ENCODE data around the gene SP8. TPM values are rescaled to one million over a fixed set of nuclear protein-coding genes. Genes with fewer than 3 reads are reported as not detected.
"Not testable (repeated sequence)": the region's sequence is repeated elsewhere in the genome, so short reads cannot be mapped to it uniquely, and the experiment has no call there.

SP8 gene
- total and polyA plus RNA-seq, 5 donors from 2014 or later: not detected

- Mint-ChIP-seq H3K9me3 (peaks cover 0 to 5% (median 0%) of the 10 kb centered on the region in 7 donors), H3K27me3 (peaks cover 4% of the 10 kb centered on the region), H3K27ac (no peak overlapping the region), H3K36me3 (no peaks in the 10 kb centered on the region), H3K4me1 (no peaks in the 10 kb centered on the region), H3K4me3 (no peak overlapping the region)
- Histone ChIP-seq H3K27ac (ENCODE audit: insufficient read depth, low read length, poor library complexity, severe bottlenecking) (no peak overlapping the region), H3K36me3 (ENCODE audit: control insufficient read depth, insufficient read depth, low read length) (no peaks in the 10 kb centered on the region), H3K4me1 (ENCODE audit: control insufficient read depth, insufficient read depth, low read length, poor library complexity, severe bottlenecking) (no peaks in the 10 kb centered on the region), H3K4me3 (ENCODE audit: low read depth, low read length) (no peak overlapping the region), H3K9me3 (ENCODE audit: control insufficient read depth in 2 of 2, low read length in 2 of 2) (no peaks in the 10 kb centered on the region), H3K27me3 (ENCODE audit: control insufficient read depth, insufficient read depth, low read length) (no peaks in the 10 kb centered on the region)
- ATAC-seq (ENCODE audit: low read depth in 2 of 2) (no peak), DNase-seq (no peak)
These were observed 40.5 kb upstream of the SP8 start for GRCh38 chr7:20827172-20827571.

GRCh38 chr7:20826243-20826642 is 39.6 kb upstream of the SP8 start:
- Histone ChIP-seq H3K36me3 (ENCODE audit: control insufficient read depth, insufficient read depth, low read length) (no peaks in the 10 kb centered on the region), H3K27me3 (ENCODE audit: control insufficient read depth, insufficient read depth, low read length) (no peaks in the 10 kb centered on the region), H3K4me3 (ENCODE audit: low read depth, low read length) (no peak overlapping the region), H3K4me1 (ENCODE audit: control insufficient read depth, insufficient read depth, low read length, poor library complexity, severe bottlenecking) (no peaks in the 10 kb centered on the region), H3K27ac (ENCODE audit: insufficient read depth, low read length, poor library complexity, severe bottlenecking) (no peak overlapping the region), H3K9me3 (ENCODE audit: control insufficient read depth in 2 of 2, low read length in 2 of 2) (no peaks in the 10 kb centered on the region)
- no peak for ATAC-seq (ENCODE audit: low read depth in 2 of 2)
- Mint-ChIP-seq H3K27ac (no peak overlapping the region), H3K4me3 (no peak overlapping the region), H3K9me3 (peaks cover 0 to 5% (median 0%) of the 10 kb centered on the region in 7 donors), H3K36me3 (no peaks in the 10 kb centered on the region), H3K27me3 (peaks cover 4% of the 10 kb centered on the region), H3K4me1 (no peaks in the 10 kb centered on the region)
- no peak for DNase-seq

- Mint-ChIP-seq H3K27ac (no peak overlapping the region), H3K36me3 (no peaks in the 10 kb centered on the region), H3K9me3 (peaks cover 0 to 5% (median 0%) of the 10 kb centered on the region in 7 donors), H3K4me1 (no peaks in the 10 kb centered on the region), H3K27me3 (peaks cover 4% of the 10 kb centered on the region), H3K4me3 (no peak overlapping the region)
- ATAC-seq (ENCODE audit: low read depth in 2 of 2): no peak
- Histone ChIP-seq H3K27me3 (ENCODE audit: control insufficient read depth, insufficient read depth, low read length) (no peaks in the 10 kb centered on the region), H3K36me3 (ENCODE audit: control insufficient read depth, insufficient read depth, low read length) (no peaks in the 10 kb centered on the region), H3K4me3 (ENCODE audit: low read depth, low read length) (no peak overlapping the region), H3K9me3 (ENCODE audit: control insufficient read depth in 2 of 2, low read length in 2 of 2) (no peaks in the 10 kb centered on the region), H3K4me1 (ENCODE audit: control insufficient read depth, insufficient read depth, low read length, poor library complexity, severe bottlenecking) (no peaks in the 10 kb centered on the region), H3K27ac (ENCODE audit: insufficient read depth, low read length, poor library complexity, severe bottlenecking) (no peak overlapping the region)
- DNase-seq: no peak
These were observed 38.9 kb upstream of the SP8 start for GRCh38 chr7:20825555-20825954.

- not testable (repeated sequence) for DNase-seq; H3K4me1 Mint-ChIP-seq; H3K36me3 ChIP-seq (ENCODE audit: control insufficient read depth, insufficient read depth, low read length); H3K27me3 Mint-ChIP-seq; H3K9me3 Mint-ChIP-seq; H3K4me1 ChIP-seq (ENCODE audit: control insufficient read depth, insufficient read depth, low read length, poor library complexity, severe bottlenecking); H3K9me3 ChIP-seq (ENCODE audit: control insufficient read depth in 2 of 2, low read length in 2 of 2); H3K27me3 ChIP-seq (ENCODE audit: control insufficient read depth, insufficient read depth, low read length); H3K36me3 Mint-ChIP-seq; H3K27ac Mint-ChIP-seq; H3K4me3 Mint-ChIP-seq; H3K4me3 ChIP-seq (ENCODE audit: low read depth, low read length); ATAC-seq (ENCODE audit: low read depth in 2 of 2); H3K27ac ChIP-seq (ENCODE audit: insufficient read depth, low read length, poor library complexity, severe bottlenecking)
These were observed 34.7 kb upstream of the SP8 start for GRCh38 chr7:20821390-20821789.

- Histone ChIP-seq H3K4me1 (ENCODE audit: control insufficient read depth, insufficient read depth, low read length, poor library complexity, severe bottlenecking) (no peaks in the 10 kb centered on the region), H3K4me3 (ENCODE audit: low read depth, low read length) (no peak overlapping the region), H3K9me3 (ENCODE audit: control insufficient read depth in 2 of 2, low read length in 2 of 2) (no peaks in the 10 kb centered on the region), H3K36me3 (ENCODE audit: control insufficient read depth, insufficient read depth, low read length) (no peaks in the 10 kb centered on the region), H3K27ac (ENCODE audit: insufficient read depth, low read length, poor library complexity, severe bottlenecking) (no peak overlapping the region), H3K27me3 (ENCODE audit: control insufficient read depth, insufficient read depth, low read length) (no peaks in the 10 kb centered on the region)
- Mint-ChIP-seq H3K4me3 (no peak overlapping the region), H3K9me3 (no peaks in the 10 kb centered on the region), H3K4me1 (no peaks in the 10 kb centered on the region), H3K36me3 (no peaks in the 10 kb centered on the region), H3K27ac (no peak overlapping the region), H3K27me3 (peaks cover 5% of the 10 kb centered on the region)
- DNase-seq (no peak), ATAC-seq (ENCODE audit: low read depth in 2 of 2) (no peak)
These were observed 29.8 kb upstream of the SP8 start for GRCh38 chr7:20816372-20816959.

GRCh38 chr7:20804345-20804744 is 17.7 kb upstream of the SP8 start:
- Histone ChIP-seq H3K4me1 (ENCODE audit: control insufficient read depth, insufficient read depth, low read length, poor library complexity, severe bottlenecking) (no peaks in the 10 kb centered on the region), H3K4me3 (ENCODE audit: low read depth, low read length) (no peak overlapping the region), H3K9me3 (ENCODE audit: control insufficient read depth in 2 of 2, low read length in 2 of 2) (peaks cover 0 to 2% of the 10 kb centered on the region in 2 experiments), H3K27ac (ENCODE audit: insufficient read depth, low read length, poor library complexity, severe bottlenecking) (no peak overlapping the region), H3K27me3 (ENCODE audit: control insufficient read depth, insufficient read depth, low read length) (peaks cover 13% of the 10 kb centered on the region), H3K36me3 (ENCODE audit: control insufficient read depth, insufficient read depth, low read length) (no peaks in the 10 kb centered on the region)
- Mint-ChIP-seq H3K36me3 (no peaks in the 10 kb centered on the region), H3K4me1 (no peaks in the 10 kb centered on the region), H3K27ac (no peak overlapping the region), H3K9me3 (peaks cover 0 to 3% (median 0%) of the 10 kb centered on the region in 7 donors), H3K4me3 (no peak overlapping the region), H3K27me3 (peaks cover 24% of the 10 kb centered on the region)
- no peak for ATAC-seq (ENCODE audit: low read depth in 2 of 2)
- no peak for DNase-seq

- DNase-seq (no peak), ATAC-seq (ENCODE audit: low read depth in 2 of 2) (no peak)
- Histone ChIP-seq H3K27me3 (ENCODE audit: control insufficient read depth, insufficient read depth, low read length) (peaks cover 44% of the 10 kb centered on the region), H3K36me3 (ENCODE audit: control insufficient read depth, insufficient read depth, low read length) (no peaks in the 10 kb centered on the region), H3K9me3 (ENCODE audit: control insufficient read depth in 2 of 2, low read length in 2 of 2) (peaks cover 0 to 7% of the 10 kb centered on the region in 2 experiments), H3K4me1 (ENCODE audit: control insufficient read depth, insufficient read depth, low read length, poor library complexity, severe bottlenecking) (peaks cover 17% of the 10 kb centered on the region), H3K4me3 (ENCODE audit: low read depth, low read length) (no peak overlapping the region), H3K27ac (ENCODE audit: insufficient read depth, low read length, poor library complexity, severe bottlenecking) (no peak overlapping the region)
- Mint-ChIP-seq H3K27me3 (peaks cover 58% of the 10 kb centered on the region), H3K36me3 (peaks cover 4% of the 10 kb centered on the region), H3K27ac (no peak overlapping the region), H3K4me3 (peak overlapping the region in 1 of 4 donors; percentile 73), H3K9me3 (peaks cover 0 to 10% (median 0%) of the 10 kb centered on the region in 7 donors), H3K4me1 (peaks cover 8 to 21% (median 11%) of the 10 kb centered on the region in 4 donors)
These were observed 13.1 kb upstream of the SP8 start for GRCh38 chr7:20799566-20800366.

Measured in CD4-positive, CD25-positive, alpha-beta regulatory T cell (primary cell).